H9 (cell line): ENCODE measurements around the gene TBC1D13. TPM values are rescaled to one million over a fixed set of nuclear protein-coding genes. Genes with fewer than 3 reads are reported as not detected.
A peak's percentile ranks its signal among the peaks of the same experiment; 100 is the strongest.
"Not testable (repeated sequence)": the region's sequence is repeated elsewhere in the genome, so short reads cannot be mapped to it uniquely, and the experiment has no call there.

Experiments used
- DNase-seq: peaks from one replicate; pipeline ENCODE4 v3.0.0-alpha.2; 2017
- H2AFZ ChIP-seq: one replicate; pipeline ENCODE4 v1.6.1; 2013; ENCODE audit warnings: mild to moderate bottlenecking, low read length, control low read depth, moderate library complexity
- H2AK5ac ChIP-seq: 2 replicates; pipeline ENCODE4 v1.6.1; 2013; ENCODE audit warnings: low read length, control low read depth, mixed read lengths; ENCODE audit not compliant: insufficient read length
- H2BK120ac ChIP-seq: one replicate; pipeline ENCODE4 v1.6.1; 2013; ENCODE audit warnings: low read depth, mild to moderate bottlenecking, low read length, control low read depth, inconsistent platforms; ENCODE audit not compliant: poor library complexity, severe bottlenecking
- H2BK12ac ChIP-seq: 2 replicates; pipeline ENCODE4 v1.6.1; 2013; ENCODE audit warnings: low read length, control low read depth, mixed read lengths, low read depth; ENCODE audit not compliant: insufficient read length
- H2BK15ac ChIP-seq: 2 replicates; pipeline ENCODE4 v1.6.1; 2013; ENCODE audit warnings: low read depth, low read length, control low read depth
- H2BK20ac ChIP-seq: one replicate; pipeline ENCODE4 v1.6.1; 2013; ENCODE audit warnings: low read depth, mild to moderate bottlenecking, low read length, control low read depth, inconsistent platforms; ENCODE audit not compliant: poor library complexity, severe bottlenecking
- H2BK5ac ChIP-seq: 2 replicates; pipeline ENCODE4 v1.6.1; 2013; ENCODE audit warnings: low read length, control low read depth, mixed read lengths; ENCODE audit not compliant: insufficient read length
- H3K14ac ChIP-seq: 2 replicates; pipeline ENCODE4 v1.6.1; 2013; ENCODE audit warnings: low read length, control low read depth; ENCODE audit not compliant: insufficient read depth
- H3K18ac ChIP-seq: 2 replicates; pipeline ENCODE4 v1.6.1; 2013; ENCODE audit warnings: low read depth, mild to moderate bottlenecking, mixed read lengths, low read length, control low read depth; ENCODE audit not compliant: insufficient read length
- H3K23ac ChIP-seq: 2 replicates; pipeline ENCODE4 v1.6.1; 2013; ENCODE audit warnings: low read length, control low read depth, mixed read lengths, low read depth; ENCODE audit not compliant: insufficient read length
- H3K23me2 ChIP-seq: 2 replicates; pipeline ENCODE4 v1.6.1; 2013; ENCODE audit warnings: low read depth, mild to moderate bottlenecking, mixed read lengths, low read length, control low read depth; ENCODE audit not compliant: insufficient read length, poor library complexity, severe bottlenecking
- H3K27ac ChIP-seq: 2 replicates; pipeline ENCODE4 v1.5.1; 2013; ENCODE audit warnings: low read length, control low read depth, mixed read lengths, low read depth; ENCODE audit not compliant: insufficient read length
- H3K27me3 ChIP-seq: 2 replicates; pipeline ENCODE4 v1.6.1; 2013; ENCODE audit warnings: low read length, control low read depth, inconsistent platforms; ENCODE audit not compliant: insufficient read depth
- H3K4ac ChIP-seq: 2 replicates; pipeline ENCODE4 v1.6.1; 2013; ENCODE audit warnings: low read depth, mild to moderate bottlenecking, control low read depth, inconsistent platforms, low read length, moderate library complexity
- H3K4me1 ChIP-seq: 2 replicates; pipeline ENCODE4 v1.6.1; 2013; ENCODE audit warnings: low read length, control low read depth, inconsistent platforms; ENCODE audit not compliant: insufficient read depth
- H3K4me2 ChIP-seq: 2 replicates; pipeline ENCODE4 v1.6.1; 2013; ENCODE audit warnings: low read length, control low read depth, mixed read lengths; ENCODE audit not compliant: insufficient read length, insufficient read depth
- H3K56ac ChIP-seq: 2 replicates; pipeline ENCODE4 v1.6.1; 2013; ENCODE audit warnings: low read depth, mild to moderate bottlenecking, mixed read lengths, low read length, control low read depth; ENCODE audit not compliant: insufficient read length
- H3K79me1 ChIP-seq: 2 replicates; pipeline ENCODE4 v1.6.1; 2013; ENCODE audit warnings: low read depth, mild to moderate bottlenecking, moderate library complexity, low read length, control low read depth, inconsistent platforms; ENCODE audit not compliant: insufficient read depth, poor library complexity, severe bottlenecking
- H3K79me2 ChIP-seq: 2 replicates; pipeline ENCODE4 v1.6.1; 2013; ENCODE audit warnings: low read length, control low read depth, inconsistent platforms; ENCODE audit not compliant: insufficient read depth
- H3K9ac ChIP-seq: 2 replicates; pipeline ENCODE4 v1.6.1; 2013; ENCODE audit warnings: low read length, control low read depth, mixed read lengths; ENCODE audit not compliant: insufficient read length; ENCODE audit errors: extremely low read depth
- H3K9me3 ChIP-seq: one replicate; pipeline ENCODE4 v1.6.1; 2013; ENCODE audit warnings: low read depth, low read length, inconsistent platforms; ENCODE audit not compliant: control insufficient read depth
- H3T11ph ChIP-seq: one replicate; pipeline ENCODE4 v1.6.1; 2013; ENCODE audit warnings: mild to moderate bottlenecking, low read length, control low read depth, inconsistent platforms
- H4K20me1 ChIP-seq: one replicate; pipeline ENCODE4 v1.6.1; 2013; ENCODE audit not compliant: control insufficient read depth, insufficient read length, insufficient read depth
- H4K5ac ChIP-seq: 2 replicates; pipeline ENCODE4 v1.6.1; 2013; ENCODE audit warnings: low read depth, mild to moderate bottlenecking, mixed read lengths, low read length, control low read depth; ENCODE audit not compliant: insufficient read length
- H4K8ac ChIP-seq: replicated peaks from 2 replicates; pipeline ENCODE4 v1.6.1; 2013; ENCODE audit warnings: low read length, control low read depth, mixed read lengths, low read depth; ENCODE audit not compliant: insufficient read length
- H4K91ac ChIP-seq: 2 replicates; pipeline ENCODE4 v1.6.1; 2013; ENCODE audit warnings: low read depth, mild to moderate bottlenecking, moderate library complexity, mixed read lengths, low read length, control low read depth; ENCODE audit not compliant: insufficient read length
- H3K27ac Mint-ChIP-seq, 3 experiments: 2 replicates in 2 of 3; 3 replicates in 1 of 3; pipeline ENCODE4 v1.8.0; 2020 to 2021; ENCODE audit warnings: mixed read lengths in 3 of 3, mild to moderate bottlenecking in 1 of 3, moderate library complexity in 1 of 3
- H3K27me3 Mint-ChIP-seq: 2 replicates; pipeline ENCODE4 v1.8.0; 2021; ENCODE audit warnings: low read depth, mild to moderate bottlenecking, moderate library complexity, mixed read lengths
- H3K36me3 Mint-ChIP-seq, 3 experiments: 2 replicates in 2 of 3; 3 replicates in 1 of 3; pipeline ENCODE4 v1.8.0; 2020 to 2021; ENCODE audit warnings: low read depth in 3 of 3, mixed read lengths in 3 of 3; ENCODE audit not compliant: insufficient read depth in 1 of 3
- H3K4me1 Mint-ChIP-seq, 2 experiments: 2 replicates each; pipeline ENCODE4 v1.8.0; 2020; ENCODE audit warnings: mixed read lengths in 2 of 2
- H3K4me3 Mint-ChIP-seq, 2 experiments: 2 replicates in 1 of 2; 3 replicates in 1 of 2; pipeline ENCODE4 v1.8.0; 2020 to 2021; ENCODE audit warnings: mild to moderate bottlenecking in 2 of 2, mixed read lengths in 2 of 2, moderate library complexity in 1 of 2
- H3K9me3 Mint-ChIP-seq, 2 experiments: 2 replicates in 1 of 2; 3 replicates in 1 of 2; pipeline ENCODE4 v1.8.0; 2020; ENCODE audit warnings: mild to moderate bottlenecking in 2 of 2, mixed read lengths in 2 of 2, moderate library complexity in 1 of 2
- CTCF ChIP-seq: fragments of 200-600 bp; sonication (generic); conservative IDR thresholded peaks from 3 replicates; pipeline ENCODE4 v1.8.0; 2021; ENCODE audit warnings: antibody characterized with exemption, mild to moderate bottlenecking
- WGBS: extraction: QIAGEN DNeasy Blood & Tissue Kit; methylation state at CpG from one replicate; pipeline ENCODE4 v1.1.7; 2013; ENCODE audit warnings: missing lambda C conversion rate, low lambda C conversion rate, mixed read lengths; ENCODE audit not compliant: insufficient read length; ENCODE audit errors: extremely low coverage; 5-methylcytosine and 5-hydroxymethylcytosine counted together
- total RNA-seq: library from RNA; stranded (reverse); gene quantifications from 2 replicates; pipeline ENCODE4 v1.2.1, GENCODE V29; 2021

The TBC1D13 gene
- total RNA-seq, 1 experiment from 2014 or later: 27.3 TPM

- Mint-ChIP-seq H3K36me3 (peaks cover 22 to 25% (median 22%) of the 10 kb centered on the region in 3 experiments), H3K9me3 (peaks cover 21 to 22% of the 10 kb centered on the region in 2 experiments)
- H3K56ac ChIP-seq, H4K20me1 ChIP-seq, H2AFZ ChIP-seq, H3K27me3 Mint-ChIP-seq, H2BK15ac ChIP-seq, H3K23me2 ChIP-seq, H3K79me1 ChIP-seq, H3K14ac ChIP-seq, H2BK5ac ChIP-seq, H3K18ac ChIP-seq, H2BK20ac ChIP-seq, H3K79me2 ChIP-seq, H2BK12ac ChIP-seq, DNase-seq, H3K27me3 ChIP-seq, H3K27ac ChIP-seq, H3K4me2 ChIP-seq, H3K4ac ChIP-seq, H3K9me3 ChIP-seq, H3K27ac Mint-ChIP-seq, H2BK120ac ChIP-seq, H3K4me1 Mint-ChIP-seq, H4K91ac ChIP-seq, H3K4me3 Mint-ChIP-seq, H4K5ac ChIP-seq, H4K8ac ChIP-seq, H3K4me1 ChIP-seq, H3K23ac ChIP-seq, H3T11ph ChIP-seq, H2AK5ac ChIP-seq, H3K9ac ChIP-seq: not testable (repeated sequence)
- WGBS: no CpG with 5 or more reads among the region's 10 CpGs
- TF ChIP-seq CTCF: peak; percentile 74
These were observed 64.9 kb downstream of the TBC1D13 start for GRCh38 chr9:128851779-128852600.

GRCh38 chr9:128852646-128853045 is 65.6 kb downstream of the TBC1D13 start:
- H3K23me2 ChIP-seq, DNase-seq, H3K27ac ChIP-seq, H3K9me3 ChIP-seq, H3T11ph ChIP-seq, H3K18ac ChIP-seq, H3K27me3 Mint-ChIP-seq, H3K27me3 ChIP-seq, H3K27ac Mint-ChIP-seq, H4K8ac ChIP-seq, H3K4me2 ChIP-seq, H2BK120ac ChIP-seq, H3K4me1 Mint-ChIP-seq, H3K23ac ChIP-seq, H2AK5ac ChIP-seq, H3K4me3 Mint-ChIP-seq, H4K5ac ChIP-seq, H3K14ac ChIP-seq, H3K9ac ChIP-seq, H3K4me1 ChIP-seq, H4K20me1 ChIP-seq, H2BK12ac ChIP-seq, H4K91ac ChIP-seq, H2AFZ ChIP-seq, H2BK15ac ChIP-seq, H2BK5ac ChIP-seq, H3K4ac ChIP-seq, H3K79me2 ChIP-seq, H2BK20ac ChIP-seq, H3K79me1 ChIP-seq, H3K56ac ChIP-seq: not testable (repeated sequence)
- peaks cover 21 to 24% (median 21%) of the 10 kb centered on the region in 3 experiments for H3K36me3 Mint-ChIP-seq
- WGBS: no CpG with 5 or more reads among the region's 2 CpGs
- H3K9me3 Mint-ChIP-seq: peaks cover 21 to 22% of the 10 kb centered on the region in 2 experiments
